PC-3 (cell line): ENCODE measurements around the gene THSD1.

Source experiments
- EZH2 ChIP-seq: fragments of 300-600 bp; sonication (generic); IDR thresholded peaks from one replicate; pipeline ENCODE4 v1.6.1; 2017; ENCODE audit warnings: antibody characterized with exemption, mild to moderate bottlenecking, low read length; ENCODE audit not compliant: unreplicated experiment
- EZH2phosphoT487 ChIP-seq: fragments of 300-600 bp; sonication (generic); IDR thresholded peaks from 2 replicates; pipeline ENCODE4 v1.6.1; 2018; ENCODE audit warnings: mild to moderate bottlenecking, antibody characterized with exemption, low read length, borderline replicate concordance
- TF ChIP-seq, protein P1 (sequence below): fragments of 300-600 bp; sonication (generic); conservative IDR thresholded peaks from 2 replicates; pipeline ENCODE4 v1.5.1; 2017; ENCODE audit warnings: antibody characterized with exemption, low read depth, mild to moderate bottlenecking, low read length

DNA sequence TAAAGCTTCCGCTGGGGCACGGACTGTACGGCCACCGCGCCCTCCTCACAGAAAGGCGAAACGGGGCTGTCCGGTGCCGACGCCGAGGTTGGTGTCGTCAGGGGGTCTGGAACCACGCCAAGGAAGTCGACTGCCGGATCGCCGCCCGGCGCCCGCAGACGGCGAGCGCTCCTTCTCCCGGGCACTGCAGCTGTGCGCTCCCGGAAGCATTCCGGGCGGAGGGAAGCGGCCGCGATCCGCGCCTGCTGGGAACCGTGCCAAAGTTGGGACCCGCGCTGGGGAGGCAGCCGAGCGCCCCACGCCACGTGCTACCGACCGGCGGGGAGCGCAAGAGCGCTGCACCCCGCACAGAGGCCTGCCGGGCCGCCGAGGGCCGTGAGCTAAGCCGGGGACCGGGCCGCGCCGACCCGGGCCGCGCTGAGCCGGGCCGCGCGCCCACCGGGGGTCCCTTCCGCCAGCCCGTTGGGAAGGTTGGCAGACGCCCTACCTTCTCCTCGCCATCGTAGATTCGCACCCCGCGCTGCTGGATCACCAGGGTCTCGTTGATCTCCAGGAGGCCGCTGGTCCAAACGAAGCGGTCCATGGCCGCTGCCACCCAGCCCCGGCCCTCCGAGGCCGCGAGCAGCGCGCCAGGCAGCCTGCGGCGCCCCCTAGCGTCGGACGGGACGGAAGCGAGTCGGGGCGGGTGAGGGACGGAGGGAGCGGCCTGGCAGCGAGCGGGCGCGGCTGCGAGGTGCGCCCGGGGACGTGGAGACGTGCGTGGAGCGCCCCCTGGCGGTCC lies 44.2 kb upstream of the THSD1 start, which contains the start of gene VPS36:
- TF ChIP-seq, protein P1, sequence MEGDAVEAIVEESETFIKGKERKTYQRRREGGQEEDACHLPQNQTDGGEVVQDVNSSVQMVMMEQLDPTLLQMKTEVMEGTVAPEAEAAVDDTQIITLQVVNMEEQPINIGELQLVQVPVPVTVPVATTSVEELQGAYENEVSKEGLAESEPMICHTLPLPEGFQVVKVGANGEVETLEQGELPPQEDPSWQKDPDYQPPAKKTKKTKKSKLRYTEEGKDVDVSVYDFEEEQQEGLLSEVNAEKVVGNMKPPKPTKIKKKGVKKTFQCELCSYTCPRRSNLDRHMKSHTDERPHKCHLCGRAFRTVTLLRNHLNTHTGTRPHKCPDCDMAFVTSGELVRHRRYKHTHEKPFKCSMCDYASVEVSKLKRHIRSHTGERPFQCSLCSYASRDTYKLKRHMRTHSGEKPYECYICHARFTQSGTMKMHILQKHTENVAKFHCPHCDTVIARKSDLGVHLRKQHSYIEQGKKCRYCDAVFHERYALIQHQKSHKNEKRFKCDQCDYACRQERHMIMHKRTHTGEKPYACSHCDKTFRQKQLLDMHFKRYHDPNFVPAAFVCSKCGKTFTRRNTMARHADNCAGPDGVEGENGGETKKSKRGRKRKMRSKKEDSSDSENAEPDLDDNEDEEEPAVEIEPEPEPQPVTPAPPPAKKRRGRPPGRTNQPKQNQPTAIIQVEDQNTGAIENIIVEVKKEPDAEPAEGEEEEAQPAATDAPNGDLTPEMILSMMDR: peak; percentile 88
- TF ChIP-seq EZH2 (no peak), EZH2phosphoT487 (no peak)
